GM19240 (cell line): ENCODE results near the gene ADCYAP1.
A peak's percentile ranks its signal among the peaks of the same experiment; 100 is the strongest.
"Not testable (repeated sequence)": the region's sequence is repeated elsewhere in the genome, so short reads cannot be mapped to it uniquely, and the experiment has no call there.

Experiments
- DNase-seq: peaks from one replicate; pipeline ENCODE4 v3.0.0; 2011; ENCODE audit warnings: low spot score; ENCODE audit not compliant: insufficient read length

ADCYAP1 gene

DNA sequence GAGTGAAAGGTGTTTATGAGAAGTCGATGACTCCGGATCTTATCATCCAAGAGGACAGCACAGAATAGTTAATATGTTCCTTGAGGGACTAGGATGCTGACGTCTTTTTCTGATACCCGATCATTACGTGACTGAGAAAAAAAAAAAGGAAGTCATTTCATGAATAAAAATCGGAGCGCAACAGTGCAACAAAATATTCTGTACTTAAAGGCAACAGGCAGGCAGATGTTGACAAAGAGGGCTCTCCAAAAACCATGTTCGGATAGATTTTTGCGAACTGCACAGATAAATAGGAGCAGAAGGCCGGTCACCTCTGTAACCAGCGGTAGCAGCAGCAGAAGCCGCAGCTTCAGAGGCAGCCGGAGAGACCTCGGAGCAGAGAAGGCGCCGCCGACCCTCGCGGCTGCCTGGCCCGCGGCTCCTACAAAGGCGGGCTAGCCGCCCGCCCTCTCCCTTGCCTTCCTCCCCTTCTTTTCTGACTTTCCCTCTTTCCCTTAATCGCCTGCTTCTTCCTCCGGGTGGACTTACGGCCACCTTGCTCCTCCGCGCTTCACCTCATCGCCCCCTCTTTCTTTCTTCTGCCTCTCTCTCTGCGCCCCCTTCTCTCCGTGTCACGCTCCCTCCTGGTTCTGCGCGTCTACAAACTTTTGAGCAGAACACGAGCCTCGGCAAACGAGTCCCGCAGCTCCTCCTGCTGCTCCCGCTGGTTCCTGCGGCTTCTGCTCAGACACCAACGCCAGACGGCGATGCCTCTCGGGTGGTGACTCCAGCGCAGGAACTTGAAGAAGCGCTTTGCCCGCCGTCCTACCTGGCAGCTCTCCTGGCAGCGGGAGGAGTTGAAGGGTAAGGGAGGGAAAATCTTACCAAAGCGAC lies at the start of gene ADCYAP1:
ADCYAP1 (plus strand) TSS at position 654 of the 873 bp plus-strand sequence. CDS start 516 bp downstream, outside the sequence.
- DNase-seq = no peak

DNA sequence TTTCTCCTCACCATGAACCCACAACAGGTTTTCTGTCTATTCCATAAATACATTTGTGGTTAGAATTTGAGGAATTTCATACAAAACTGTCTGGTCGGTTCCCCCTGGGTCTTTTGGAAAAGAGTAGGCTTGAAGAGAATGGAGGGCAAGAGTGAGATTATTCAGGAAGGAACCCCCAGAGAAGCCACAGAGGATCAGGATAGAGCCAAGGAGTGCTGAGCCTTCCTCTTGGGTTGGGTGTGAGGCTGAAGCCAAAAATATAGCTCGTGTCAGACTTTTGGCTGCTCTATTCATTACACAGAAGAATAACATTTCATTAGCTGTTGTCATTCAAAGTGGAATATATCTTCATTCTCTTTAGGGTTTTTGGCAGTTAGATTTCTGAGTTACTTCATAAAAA lies 46.7 kb upstream of the ADCYAP1 start:
- DNase-seq = no peak

DNA sequence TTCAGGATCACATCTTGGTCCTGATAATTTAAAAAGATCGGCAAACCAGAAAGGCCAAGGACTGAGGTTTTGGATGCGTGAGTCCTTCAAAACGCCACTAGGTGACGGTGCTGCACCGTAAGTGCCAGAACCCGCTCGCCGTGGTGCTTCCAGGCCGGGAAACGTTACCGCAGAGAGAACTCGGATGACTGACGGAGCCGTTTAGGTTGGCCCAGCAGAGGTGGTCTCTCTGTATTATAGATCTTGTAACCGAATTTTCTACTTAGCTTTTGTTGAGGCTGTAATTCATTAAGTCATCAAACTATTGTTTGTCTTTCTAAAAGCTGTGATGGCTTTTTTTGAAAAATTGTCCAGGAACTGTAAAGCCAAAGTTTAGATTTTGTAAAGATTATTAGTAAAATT lies 39.8 kb upstream of the ADCYAP1 start:
- peak; percentile 52 for DNase-seq

DNA sequence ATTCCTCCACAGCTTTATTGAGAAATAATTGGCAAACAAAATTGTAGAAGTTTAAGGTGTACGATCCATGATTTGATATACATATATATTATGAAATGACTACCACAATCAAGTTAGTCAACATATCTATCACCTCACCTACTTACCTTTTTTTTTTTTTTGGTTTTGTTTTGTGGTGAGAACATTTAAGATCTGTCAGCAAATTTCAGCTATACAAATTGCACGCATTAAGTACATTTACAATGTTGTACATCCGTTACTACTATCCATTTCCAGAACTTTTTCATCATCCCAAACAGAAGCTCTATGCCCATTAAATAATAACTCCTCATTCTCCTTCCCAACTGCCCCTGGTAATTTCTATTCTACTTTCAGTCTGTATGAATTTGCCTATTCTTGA lies 37.4 kb upstream of the ADCYAP1 start:
- no peak for DNase-seq

DNA sequence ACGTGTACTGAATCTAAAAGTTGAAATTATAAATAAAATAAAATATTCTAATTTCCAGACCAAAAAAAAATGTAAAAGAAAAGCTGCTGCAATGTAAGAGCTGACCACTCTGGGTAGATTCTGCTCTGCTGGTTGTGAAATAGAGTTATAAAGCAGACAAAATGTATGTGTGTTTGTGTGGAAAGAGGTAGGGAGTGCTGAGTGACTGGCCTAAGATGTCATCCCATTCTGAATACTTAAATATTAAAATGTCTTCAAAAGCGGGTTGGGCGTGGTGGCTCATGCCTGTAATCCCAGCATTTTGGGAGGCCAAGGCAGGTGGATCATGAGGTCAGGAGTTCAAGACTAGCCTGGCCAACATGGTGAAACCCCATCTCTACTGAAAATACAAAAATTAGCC lies 31.2 kb upstream of the ADCYAP1 start:
- not testable (repeated sequence) for DNase-seq

DNA sequence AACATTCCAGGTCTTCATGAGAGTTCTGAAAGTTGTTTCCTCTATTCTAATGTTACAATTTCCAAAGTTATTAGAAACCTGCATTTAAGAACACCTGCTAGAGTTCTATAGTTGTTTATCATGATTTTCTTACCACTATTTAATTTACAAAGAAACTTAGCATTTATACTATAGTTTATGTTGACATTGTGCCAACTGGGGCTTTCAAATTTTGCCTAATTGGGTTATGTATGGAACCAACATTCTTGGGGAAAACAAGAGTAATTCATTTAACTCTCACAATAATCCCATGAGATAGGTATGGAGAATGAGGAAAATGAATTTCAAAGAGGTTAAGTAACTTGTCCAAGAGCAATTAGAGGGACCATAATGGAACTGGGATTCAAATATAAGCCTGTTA lies 28.8 kb upstream of the ADCYAP1 start:
- DNase-seq = no peak

DNA sequence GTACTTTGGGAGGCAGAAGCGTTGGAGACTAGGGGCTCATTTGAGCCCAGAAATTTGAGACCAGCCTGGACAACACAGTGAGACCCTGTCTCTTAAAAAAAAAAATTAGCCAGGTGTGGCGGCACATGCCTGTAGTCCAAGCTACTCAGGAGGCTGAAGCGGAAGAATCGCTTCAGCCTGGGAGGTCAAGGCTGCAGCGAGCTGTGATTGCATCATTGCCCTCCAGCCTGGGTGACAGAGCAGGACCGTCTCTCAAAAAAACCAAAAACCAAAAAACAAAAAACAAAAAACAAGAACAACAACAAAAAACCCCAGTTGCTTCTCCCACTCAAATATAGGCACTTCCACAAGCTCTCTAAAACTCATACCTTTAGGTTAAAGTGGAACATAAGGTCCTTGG lies 27.4 kb upstream of the ADCYAP1 start:
- DNase-seq = no peak

DNA sequence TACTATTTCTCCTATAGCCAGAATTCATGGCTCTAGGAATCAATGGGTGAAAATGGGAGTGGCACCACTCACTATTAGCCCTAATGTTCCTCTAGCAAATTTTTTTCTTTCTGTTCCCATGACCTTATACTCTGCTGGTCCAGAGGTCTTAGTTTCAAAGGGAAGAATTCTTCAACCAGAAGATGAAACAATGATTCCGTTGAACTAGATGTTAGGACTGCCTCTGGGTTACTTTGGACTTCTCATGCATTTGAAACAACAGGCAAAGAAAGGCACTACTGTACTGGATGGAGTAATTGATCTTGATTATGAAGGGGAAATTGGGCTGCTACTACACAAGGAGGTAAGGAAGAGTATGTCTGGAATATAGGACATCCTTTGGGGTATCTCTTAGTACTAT lies 18.6 kb upstream of the ADCYAP1 start:
- DNase-seq = no peak

DNA sequence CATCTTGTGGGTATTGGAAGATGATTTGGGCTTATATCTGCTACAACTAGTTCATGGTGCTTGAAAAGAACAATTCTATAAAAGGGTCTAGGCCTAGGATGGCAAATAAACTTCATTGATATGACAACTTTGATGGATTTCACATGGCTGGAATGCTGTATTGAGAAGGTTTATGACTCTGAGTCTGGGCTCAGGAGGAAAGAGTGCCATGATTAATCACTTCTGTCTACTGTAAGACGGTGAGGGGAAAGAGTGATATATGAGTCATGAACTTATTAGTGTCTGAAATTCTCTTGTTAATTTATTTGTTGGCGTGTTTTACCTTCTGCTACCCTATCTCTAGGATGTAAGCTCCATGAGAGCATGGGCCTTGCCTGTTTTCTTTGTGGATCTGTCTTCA lies 17.0 kb upstream of the ADCYAP1 start:
- DNase-seq = no peak

DNA sequence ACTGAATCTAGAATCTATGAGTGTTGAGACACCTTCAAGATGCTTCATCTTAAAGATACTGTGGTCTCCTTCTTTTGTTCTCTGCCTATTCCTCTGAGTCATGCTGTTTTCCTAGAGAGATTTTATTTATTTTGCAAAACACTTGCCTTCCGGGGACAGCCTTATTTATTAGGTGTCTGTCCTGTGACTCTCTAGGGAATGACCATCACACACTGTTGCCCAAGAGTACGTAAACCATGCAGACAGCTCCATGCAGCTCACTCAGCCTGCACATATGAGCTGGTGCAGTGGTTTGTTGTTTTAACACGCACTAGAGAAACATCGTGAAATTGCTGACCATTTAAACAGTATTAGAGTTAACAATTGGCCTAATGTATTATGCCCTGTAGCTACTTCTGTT lies 12.4 kb upstream of the ADCYAP1 start:
- DNase-seq = no peak

DNA sequence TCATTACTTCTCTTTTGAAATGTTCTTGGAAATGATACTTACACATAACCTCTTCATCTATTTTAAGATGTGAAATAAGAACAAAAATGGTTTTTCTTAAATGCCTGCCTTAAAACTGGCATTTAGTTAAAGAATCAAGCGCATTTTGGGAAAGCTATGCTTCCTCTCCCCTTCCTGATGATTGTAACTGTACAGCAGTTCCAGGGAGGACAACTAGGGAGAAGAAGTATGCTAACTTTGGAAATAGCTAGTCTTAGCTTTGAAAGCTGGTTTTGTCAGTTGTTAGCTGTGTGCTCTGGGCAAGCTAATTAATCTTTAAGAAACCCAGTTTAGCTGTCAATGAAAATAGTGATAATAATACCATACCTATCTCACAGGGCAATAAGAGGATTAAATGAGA lies 8.4 kb upstream of the ADCYAP1 start:
- no peak for DNase-seq

DNA sequence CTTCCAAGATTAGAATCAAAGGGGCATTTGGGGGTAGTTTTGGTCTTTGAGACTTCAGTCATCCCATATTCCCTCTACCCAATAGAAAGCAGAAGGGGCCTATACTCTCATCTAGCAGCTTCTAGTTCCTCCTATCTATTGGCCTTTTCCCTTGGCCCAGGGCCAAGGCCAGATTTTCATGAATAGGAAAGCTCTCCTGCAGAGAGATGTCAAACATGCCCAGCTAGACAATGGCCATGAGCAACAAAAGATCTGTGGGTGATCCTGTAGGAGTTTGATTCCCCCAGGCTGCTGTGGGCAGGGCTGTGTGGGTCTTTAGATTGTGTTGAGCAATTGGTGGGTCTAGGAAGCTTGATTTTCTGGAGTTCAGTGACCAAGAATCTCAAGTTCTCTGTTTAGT lies 2.9 kb upstream of the ADCYAP1 start:
- no peak for DNase-seq

DNA sequence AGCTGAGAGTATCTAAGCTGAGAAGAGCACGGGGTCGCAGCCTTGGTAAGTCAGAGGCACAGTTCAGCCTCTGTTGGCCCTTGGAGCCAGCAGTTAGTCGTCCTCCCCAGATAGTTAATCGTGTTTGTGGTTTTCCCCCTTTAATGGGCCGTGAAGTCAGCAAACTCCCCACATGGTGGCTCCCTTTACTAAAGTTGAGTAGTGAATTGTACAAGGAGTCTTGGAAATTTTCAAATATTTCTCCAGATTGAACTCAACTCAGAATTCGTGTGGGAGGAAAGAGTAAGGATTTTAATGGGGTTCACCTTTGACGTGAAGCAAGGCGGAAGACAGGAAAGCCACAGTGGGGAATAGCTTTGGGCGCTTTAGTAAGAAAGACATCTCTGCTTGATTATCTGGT lies 2.4 kb upstream of the ADCYAP1 start:
- no peak for DNase-seq

DNA sequence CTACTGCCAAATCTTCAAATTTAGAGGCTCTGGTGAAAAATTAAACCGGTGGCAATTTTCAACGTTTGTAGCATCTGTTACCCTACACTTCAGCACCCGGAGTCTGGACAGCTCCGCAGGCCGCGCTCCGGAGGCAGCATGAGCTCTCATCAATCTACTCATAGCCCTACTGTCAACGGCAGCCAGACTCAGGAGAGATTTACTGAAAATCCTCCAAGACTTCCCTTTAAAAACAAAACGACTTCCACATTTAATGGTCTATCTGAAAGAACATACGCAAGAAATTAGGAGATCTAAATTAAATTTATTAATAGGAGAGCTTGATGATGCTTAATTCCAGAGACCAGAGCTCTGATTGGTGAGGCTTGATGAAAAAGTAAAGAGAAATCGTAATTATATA lies 970 bp upstream of the ADCYAP1 start:
- no peak for DNase-seq

DNA sequence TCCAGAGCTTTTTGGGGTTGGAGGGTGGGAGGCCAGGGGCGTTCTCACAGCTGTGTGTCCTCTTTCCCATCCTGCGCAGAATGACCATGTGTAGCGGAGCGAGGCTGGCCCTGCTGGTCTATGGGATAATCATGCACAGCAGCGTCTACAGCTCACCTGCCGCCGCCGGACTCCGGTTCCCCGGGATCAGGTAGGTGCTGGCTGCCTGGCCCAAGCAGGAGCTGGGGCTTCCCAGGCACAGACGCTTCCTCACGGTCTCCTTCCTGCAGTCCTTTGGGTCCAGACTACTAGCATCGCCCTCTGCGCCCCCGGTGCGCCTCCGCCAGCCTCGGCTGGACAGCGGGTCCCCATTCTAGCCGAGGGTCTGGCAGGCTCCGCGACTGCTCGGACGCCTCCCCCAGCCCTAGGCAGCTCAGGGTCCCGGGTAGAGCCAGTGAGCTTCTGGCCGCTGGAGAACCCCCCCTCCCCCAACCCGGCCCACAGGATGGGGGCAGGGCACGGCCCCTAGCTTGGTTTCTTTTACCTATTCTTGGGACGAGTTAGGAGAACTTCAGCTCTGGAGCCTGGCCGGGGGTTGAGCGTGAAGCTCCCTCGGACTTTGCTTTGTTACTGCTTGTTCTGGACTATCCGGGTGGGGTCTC lies 756 bp downstream of the ADCYAP1 start:
- no peak for DNase-seq

DNA sequence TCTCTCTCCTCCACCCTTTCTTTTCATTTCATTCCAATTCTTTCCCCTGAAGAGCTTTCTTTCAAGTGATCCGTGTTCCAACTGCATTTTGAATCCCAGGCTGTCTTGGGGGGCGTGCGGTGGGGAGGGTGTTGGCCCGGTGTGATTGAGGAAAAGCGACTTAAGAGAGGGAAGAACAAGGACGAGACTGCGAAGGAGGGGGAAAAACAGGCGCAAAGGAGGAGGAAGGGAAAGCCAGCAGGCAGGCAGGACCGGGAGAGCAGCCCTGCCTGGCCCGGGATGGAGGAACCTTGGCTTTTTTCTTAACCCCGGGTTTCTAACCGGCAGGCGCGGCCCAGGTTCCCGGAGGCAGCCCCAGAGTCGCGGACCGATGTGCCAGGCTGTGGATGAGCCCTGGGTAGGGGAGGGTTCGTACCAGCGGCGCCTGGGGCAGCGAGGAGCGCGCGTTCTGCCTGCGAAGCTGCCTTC lies 1.3 kb downstream of the ADCYAP1 start:
- no peak for DNase-seq

DNA sequence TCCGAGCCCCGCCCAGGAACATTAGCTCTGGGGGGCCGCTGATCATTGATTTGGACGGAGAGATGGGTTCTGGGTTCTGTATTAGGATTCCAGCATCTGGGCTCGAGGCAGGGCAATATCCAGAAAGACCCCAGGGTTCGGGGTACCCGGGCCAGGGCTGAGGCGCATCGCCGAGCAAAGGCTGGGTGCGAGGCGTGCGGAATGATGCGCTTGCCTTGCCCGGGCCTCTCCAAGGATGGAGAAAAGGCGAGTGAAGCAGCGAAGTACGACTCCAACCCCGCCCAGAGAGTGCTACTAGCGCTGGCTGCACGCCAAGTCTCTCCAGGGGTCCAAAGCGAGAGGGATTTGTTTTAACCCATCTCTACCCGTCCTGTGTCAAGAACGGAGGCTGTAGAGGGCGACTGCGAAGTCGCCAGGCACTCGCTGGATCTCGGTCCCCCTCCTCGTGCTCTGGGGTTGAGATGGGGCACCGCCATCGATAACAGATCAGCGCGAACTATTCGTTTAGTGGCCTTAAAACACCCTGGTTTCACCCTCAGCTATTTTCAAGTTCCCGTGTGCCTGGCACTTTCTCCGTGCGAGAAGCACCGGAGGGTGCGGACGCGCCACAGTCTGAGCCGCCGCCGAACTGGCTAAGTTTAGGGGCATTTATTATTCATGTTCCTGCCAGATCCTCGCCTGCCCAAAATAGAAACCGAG lies 1.9 kb downstream of the ADCYAP1 start:
- DNase-seq = no peak

DNA sequence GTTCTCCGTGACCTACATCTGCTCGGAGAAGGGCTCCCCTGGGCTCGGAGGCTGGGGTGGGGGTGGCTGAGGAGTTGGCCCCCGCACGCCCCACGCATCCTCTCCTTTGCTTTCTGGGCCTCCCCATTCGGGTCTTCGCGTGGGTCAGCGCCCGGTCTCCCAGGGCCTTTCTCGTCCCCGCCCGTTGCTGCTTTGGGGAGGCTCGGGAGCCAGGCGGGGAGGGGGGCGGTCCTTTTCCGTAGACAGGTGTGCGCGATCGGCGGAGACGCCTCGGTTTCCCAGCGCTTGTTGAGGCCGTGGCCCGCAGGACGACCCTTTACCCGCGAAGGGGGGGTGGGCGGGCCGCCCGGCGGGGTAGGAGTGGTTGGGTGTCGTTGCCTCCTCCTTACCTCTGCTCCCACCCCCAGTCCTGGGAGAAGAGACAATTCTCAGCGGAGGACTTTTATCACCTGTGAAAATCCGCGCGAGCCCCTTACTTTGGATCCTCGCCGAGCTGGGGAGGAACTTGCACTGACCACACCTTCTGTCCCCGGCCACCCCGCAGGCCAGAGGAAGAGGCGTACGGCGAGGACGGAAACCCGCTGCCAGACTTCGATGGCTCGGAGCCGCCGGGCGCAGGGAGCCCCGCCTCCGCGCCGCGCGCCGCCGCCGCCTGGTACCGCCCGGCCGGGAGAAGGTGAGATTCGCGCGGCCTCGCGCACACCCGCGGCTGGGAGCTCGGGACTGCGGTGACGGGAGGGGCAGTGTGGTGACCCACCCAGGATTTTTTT lies 2.6 kb downstream of the ADCYAP1 start:
- DNase-seq = no peak

DNA sequence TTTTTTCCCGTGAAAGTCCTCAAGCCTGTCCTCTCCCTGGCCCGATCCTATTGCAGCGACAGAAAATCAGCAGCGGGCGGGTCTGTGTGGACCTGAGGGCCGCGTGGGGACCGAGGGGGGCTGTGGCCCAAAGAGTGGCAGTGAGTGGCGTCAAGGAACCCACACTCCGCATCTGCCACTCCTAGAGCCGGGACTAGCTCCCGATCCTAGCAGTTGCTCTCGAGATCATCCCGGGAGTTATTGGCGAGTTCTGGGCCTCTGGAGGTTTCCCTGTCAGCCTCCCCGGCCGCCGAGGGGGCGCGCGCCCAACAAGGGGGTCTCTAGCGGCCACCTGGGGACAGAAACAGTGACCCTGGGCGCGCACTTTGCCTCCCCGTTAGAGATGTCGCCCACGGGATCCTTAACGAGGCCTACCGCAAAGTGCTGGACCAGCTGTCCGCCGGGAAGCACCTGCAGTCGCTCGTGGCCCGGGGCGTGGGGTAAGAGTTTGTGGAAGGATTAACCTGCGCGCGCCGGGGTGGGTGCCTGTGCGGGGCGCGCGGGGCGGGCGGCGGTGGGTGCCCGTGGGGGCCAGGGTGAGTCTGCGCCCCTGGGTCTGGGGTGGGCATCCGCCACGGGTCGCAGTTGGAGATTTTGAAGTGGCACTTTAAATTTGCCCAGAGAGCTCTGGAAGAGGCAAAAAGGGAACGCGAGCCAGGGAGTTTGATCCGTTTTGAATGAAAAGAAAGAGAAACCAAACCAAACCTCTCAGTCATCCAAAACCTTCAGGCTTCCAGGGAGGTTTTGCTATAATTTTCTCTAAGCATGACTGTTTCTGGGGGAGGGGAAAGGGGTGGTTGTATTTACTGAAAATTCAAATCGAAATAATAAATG lies 3.5 kb downstream of the ADCYAP1 start:
- no peak for DNase-seq
